Common myeloid progenitor, CD34-positive (primary cell): Measurements from ENCODE around the gene FBXO21.

Experiments used
- CTCF ChIA-PET: fragments of 350-600 bp; sonication (Branson Sonifier 250); formaldehyde crosslinking; loops from one replicate; lab custom pipeline; 2021; ENCODE audit warnings: antibody characterized with exemption; lab: Charles Lee
- POLR2A ChIA-PET: fragments of 350-600 bp; sonication (Branson Sonifier 250); formaldehyde crosslinking; loops from one replicate; lab custom pipeline; 2021; ENCODE audit warnings: antibody characterized with exemption; lab: Charles Lee
- DNase-seq, 3 donors: peaks; one replicate each; pipeline versions ENCODE4 v3.0.0 to v3.0.0-alpha.2; 2013
- H3K27ac ChIP-seq, 2 experiments: 1 replicate in 1 of 2; 2 replicates in 1 of 2; pipeline ENCODE4 v1.7.0; 2013; ENCODE audit warnings: inconsistent platforms in 2 of 2, low read length in 2 of 2, mild to moderate bottlenecking in 2 of 2, low read depth in 1 of 2, moderate library complexity in 1 of 2; ENCODE audit not compliant: severe bottlenecking in 2 of 2, insufficient read depth in 1 of 2, poor library complexity in 1 of 2
- H3K27me3 ChIP-seq, 5 experiments: replicated peaks in 2 of 5; 1 replicate in 3 of 5; 2 replicates in 2 of 5; pipeline versions ENCODE4 v1.6.1 to v1.7.0; 2013; ENCODE audit warnings: low read length in 4 of 5, mild to moderate bottlenecking in 2 of 5, moderate library complexity in 2 of 5, inconsistent platforms in 1 of 5; ENCODE audit not compliant: insufficient read depth in 5 of 5, control insufficient read depth in 4 of 5
- H3K36me3 ChIP-seq, 4 experiments: 1 replicate in 2 of 4; 2 replicates in 2 of 4; pipeline versions ENCODE4 v1.6.1 to v1.7.0; 2013; ENCODE audit warnings: low read length in 3 of 4, control low read depth in 1 of 4, mild to moderate bottlenecking in 1 of 4; ENCODE audit not compliant: control insufficient read depth in 4 of 4, insufficient read depth in 4 of 4
- H3K4me1 ChIP-seq, 4 experiments: 1 replicate in 3 of 4; 2 replicates in 1 of 4; pipeline versions ENCODE4 v1.6.1 to v1.7.1; 2013; ENCODE audit warnings: low read length in 3 of 4, mild to moderate bottlenecking in 3 of 4, control low read depth in 1 of 4, inconsistent platforms in 1 of 4, moderate library complexity in 1 of 4; ENCODE audit not compliant: control insufficient read depth in 4 of 4, insufficient read depth in 4 of 4; ENCODE audit errors: control extremely low read depth in 1 of 4
- H3K4me3 ChIP-seq, 7 experiments: 1 replicate in 4 of 7; 2 replicates in 3 of 7; pipeline versions ENCODE4 v1.5.1 to v1.7.0; 2013; ENCODE audit warnings: mild to moderate bottlenecking in 7 of 7, low read length in 6 of 7, moderate library complexity in 6 of 7, inconsistent platforms in 2 of 7, low read depth in 2 of 7, control low read depth in 1 of 7; ENCODE audit not compliant: insufficient read depth in 4 of 7, control insufficient read depth in 1 of 7; ENCODE audit errors: extremely low read depth in 1 of 7
- H3K9me3 ChIP-seq, 5 experiments: 1 replicate in 4 of 5; 2 replicates in 1 of 5; pipeline versions ENCODE4 v1.6.1 to v1.7.1; 2013; ENCODE audit warnings: low read length in 4 of 5, mild to moderate bottlenecking in 2 of 5, inconsistent platforms in 1 of 5, low read depth in 1 of 5, moderate library complexity in 1 of 5; ENCODE audit not compliant: control insufficient read depth in 4 of 5, insufficient read depth in 2 of 5; ENCODE audit errors: control extremely low read depth in 1 of 5
- WGBS: methylation state at CpG from one replicate; pipeline ENCODE4 v1.1.5; 2013; ENCODE audit not compliant: insufficient coverage; 5-methylcytosine and 5-hydroxymethylcytosine counted together

FBXO21 gene

GRCh38 chr12:117130801-117131200, 59.5 kb downstream of the FBXO21 start:
- Histone ChIP-seq H3K4me3 (no peak overlapping the region), H3K36me3 (no peaks in the 10 kb centered on the region), H3K27ac (no peak overlapping the region), H3K27me3 (no peaks in the 10 kb centered on the region), H3K4me1 (peaks cover 4 to 28% (median 17%) of the 10 kb centered on the region in 4 experiments), H3K9me3 (peaks cover 0 to 7% (median 0%) of the 10 kb centered on the region in 5 experiments)
- ChIA-PET POLR2A (no interaction called here), CTCF (interaction anchor here (0.6 to 8.6 kb wide), 6 partner anchors 11 to 139 kb away, joined by 3 to 75 read pairs (median 3); no protein-coding TSS in a partner anchor)
- no peak for DNase-seq
- 100% methylated on average over 3 of the region's 7 CpGs for WGBS

- Histone ChIP-seq H3K36me3 (no peaks in the 10 kb centered on the region), H3K27ac (no peak overlapping the region), H3K9me3 (peaks cover 0 to 7% (median 0%) of the 10 kb centered on the region in 5 experiments), H3K4me1 (peaks cover 4 to 17% (median 11%) of the 10 kb centered on the region in 4 experiments), H3K4me3 (no peak overlapping the region), H3K27me3 (no peaks in the 10 kb centered on the region)
- POLR2A ChIA-PET: no interaction called here
- DNase-seq: peak in 1 of 3 donors; percentile 6
- WGBS: 100% methylated on average over 2 of the region's 5 CpGs
- CTCF ChIA-PET: interaction anchor here (1.1 to 8.6 kb wide), 3 partner anchors 9 to 105 kb away, joined by 3 to 75 read pairs (median 31); no protein-coding TSS in a partner anchor
Observed at GRCh38 chr12:117129391-117129790, 60.9 kb downstream of the FBXO21 start.

GRCh38 chr12:117127933-117128823, 62.1 kb downstream of the FBXO21 start:
- H3K27ac ChIP-seq: no peak overlapping the region
- H3K36me3 ChIP-seq: no peaks in the 10 kb centered on the region
- peaks cover 0 to 7% (median 0%) of the 10 kb centered on the region in 5 experiments for H3K9me3 ChIP-seq
- H3K4me1 ChIP-seq: peaks cover 0 to 4% (median 0%) of the 10 kb centered on the region in 4 experiments
- H3K27me3 ChIP-seq: no peaks in the 10 kb centered on the region
- no peak overlapping the region for H3K4me3 ChIP-seq
- WGBS: 100% methylated on average over 6 of the region's 6 CpGs
- ChIA-PET CTCF (interaction anchor here (1.9 kb wide), 1 partner anchor 10 kb away, joined by 6 read pairs; no protein-coding TSS in a partner anchor), POLR2A (no interaction called here)
- DNase-seq: peak in 2 of 3 donors; percentile 65 to 67

- Histone ChIP-seq H3K27ac (no peak overlapping the region), H3K36me3 (no peaks in the 10 kb centered on the region), H3K9me3 (peaks cover 0 to 7% (median 0%) of the 10 kb centered on the region in 5 experiments), H3K27me3 (no peaks in the 10 kb centered on the region), H3K4me3 (no peak overlapping the region), H3K4me1 (peaks cover 0 to 6% (median 5%) of the 10 kb centered on the region in 4 experiments)
- POLR2A ChIA-PET: no interaction called here
- CTCF ChIA-PET: no interaction called here
- 98% methylated on average over 4 of the region's 4 CpGs for WGBS
- peak in 1 of 3 donors; percentile 41 for DNase-seq
Observed at GRCh38 chr12:117126335-117126734, 63.9 kb downstream of the FBXO21 start.

GRCh38 chr12:117125767-117126166, 64.5 kb downstream of the FBXO21 start:
- WGBS: 96% methylated on average over 7 of the region's 7 CpGs
- ChIA-PET CTCF (interaction anchor here (0.6 kb wide), 1 partner anchor 100 kb away, joined by 3 read pairs; no protein-coding TSS in a partner anchor), POLR2A (no interaction called here)
- no peak overlapping the region for H3K27ac ChIP-seq
- no peaks in the 10 kb centered on the region for H3K36me3 ChIP-seq
- H3K4me3 ChIP-seq: no peak overlapping the region
- peaks cover 0 to 7% (median 0%) of the 10 kb centered on the region in 5 experiments for H3K9me3 ChIP-seq
- no peaks in the 10 kb centered on the region for H3K27me3 ChIP-seq
- H3K4me1 ChIP-seq: peaks cover 0 to 9% (median 5%) of the 10 kb centered on the region in 4 experiments
- DNase-seq: no peak

- Histone ChIP-seq H3K9me3 (peaks cover 0 to 7% (median 0%) of the 10 kb centered on the region in 5 experiments), H3K4me1 (peaks cover 0 to 9% (median 5%) of the 10 kb centered on the region in 4 experiments), H3K27me3 (no peaks in the 10 kb centered on the region), H3K4me3 (no peak overlapping the region), H3K36me3 (no peaks in the 10 kb centered on the region), H3K27ac (no peak overlapping the region)
- ChIA-PET POLR2A (no interaction called here), CTCF (interaction anchor here (0.6 to 0.8 kb wide), 2 partner anchors 99 to 101 kb away, joined by 3 read pairs; no protein-coding TSS in a partner anchor)
- WGBS: 90% methylated on average over 4 of the region's 6 CpGs
- no peak for DNase-seq
Observed at GRCh38 chr12:117125272-117125613, 65.0 kb downstream of the FBXO21 start.
